ENCODE data around the gene NDUFS7.
A peak's percentile ranks its signal among the peaks of the same experiment; 100 is the strongest.
"Not testable (repeated sequence)": the region's sequence is repeated elsewhere in the genome, so short reads cannot be mapped to it uniquely, and the experiment has no call there.

Gene NDUFS7

GRCh38 chr19:1432507-1432887 is 48.8 kb downstream of the NDUFS7 start:
- DNase-seq (ENCODE audit: low spot score) = no peak

- DNase-seq (ENCODE audit: low spot score) = no peak
Observed at GRCh38 chr19:1433119-1434039, 49.7 kb downstream of the NDUFS7 start.

GRCh38 chr19:1434040-1434366 is 50.3 kb downstream of the NDUFS7 start:
- DNase-seq (ENCODE audit: low spot score) = no peak

GRCh38 chr19:1434577-1435060 is 50.9 kb downstream of the NDUFS7 start:
- DNase-seq (ENCODE audit: low spot score) = no peak

- no peak for DNase-seq (ENCODE audit: low spot score)
Observed at GRCh38 chr19:1435378-1435989, 51.8 kb downstream of the NDUFS7 start.

- DNase-seq (ENCODE audit: low spot score) = no peak
Observed at GRCh38 chr19:1437609-1438008, 53.9 kb downstream of the NDUFS7 start.

GRCh38 chr19:1438035-1438932 is 54.6 kb downstream of the NDUFS7 start, which contains the start of gene RPS15:
RPS15 (plus strand) TSS chr19:1438396; CDS start chr19:1438426, 30 bp downstream.
- peak; percentile 92 for DNase-seq (ENCODE audit: low spot score)

- no peak for DNase-seq (ENCODE audit: low spot score)
Observed at GRCh38 chr19:1438933-1439354, 55.2 kb downstream of the NDUFS7 start.

GRCh38 chr19:1439525-1440417 is 56.1 kb downstream of the NDUFS7 start:
- DNase-seq (ENCODE audit: low spot score) = not testable (repeated sequence)

- no peak for DNase-seq (ENCODE audit: low spot score)
Observed at GRCh38 chr19:1440418-1440801, 56.7 kb downstream of the NDUFS7 start.

- no peak for DNase-seq (ENCODE audit: low spot score)
Observed at GRCh38 chr19:1441022-1441426, 57.3 kb downstream of the NDUFS7 start.

GRCh38 chr19:1441677-1442438 is 58.2 kb downstream of the NDUFS7 start:
- no peak for DNase-seq (ENCODE audit: low spot score)

Measured in globus pallidus (tissue), 1 donor.